ENCODE data around the gene C1orf174.
A peak's percentile ranks its signal among the peaks of the same experiment; 100 is the strongest.

Gene C1orf174

DNA sequence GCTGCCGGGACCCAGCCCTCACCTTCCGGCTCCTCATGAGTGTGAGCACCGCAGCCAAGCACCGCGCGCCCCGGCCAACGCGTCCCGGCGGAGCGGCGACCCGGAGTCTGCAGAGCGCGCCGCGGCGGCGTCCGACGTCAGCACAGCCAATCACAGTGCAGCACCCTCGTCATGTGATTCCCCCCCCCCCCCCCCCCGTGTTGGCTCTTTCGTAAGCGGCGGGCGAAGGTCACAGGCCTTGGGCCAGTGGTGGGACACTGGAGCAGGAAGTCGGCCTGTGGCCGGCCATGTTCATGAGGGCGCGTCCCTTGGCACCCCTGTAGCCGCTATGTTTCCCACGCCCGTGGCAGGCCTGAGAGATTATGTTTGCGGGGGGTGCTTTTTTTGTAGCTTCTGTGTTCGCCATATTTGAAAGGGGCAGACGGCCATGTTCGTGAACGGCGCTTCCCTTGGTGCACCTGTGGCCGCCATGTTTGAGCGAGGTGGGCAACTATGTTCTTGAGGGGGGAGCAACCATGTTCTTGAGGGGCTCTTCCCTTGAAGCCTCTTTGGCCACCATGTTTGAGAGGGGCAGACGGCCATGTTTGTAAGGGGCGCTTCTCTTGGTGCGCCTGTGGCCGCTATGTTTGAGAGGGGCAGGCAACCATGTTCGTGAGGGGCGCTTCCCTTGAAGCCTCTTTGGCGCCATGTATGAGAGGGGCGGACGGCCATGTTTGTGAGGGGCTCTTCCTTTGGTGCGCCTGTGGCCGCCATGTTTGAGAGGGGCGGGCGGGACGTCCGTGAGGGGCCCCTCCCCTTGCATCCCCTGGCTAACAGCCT lies at the start of gene C1orf174:
Gene C1orf174 (minus strand): TSS at position 123 of the 819 bp plus-strand sequence. CDS start 86 bp downstream, at position 37.
- Histone ChIP-seq H3K4me2 (peak within 1 kb of the TSS; percentile 89 to 100 (median 95)), H3K27ac (peak within 1 kb of the TSS; percentile 90 to 97 (median 95)), H3K9ac (peak within 1 kb of the TSS; percentile 86 to 95 (median 93)), H3K4me1 (peaks cover 46 to 64% (median 53%) of the 10 kb centered on the region in 10 experiments), H4K20me1 (peaks cover 14 to 34% (median 24%) of the 10 kb centered on the region in 11 experiments), H3K27me3 (no peaks in the 10 kb centered on the region), H3K4me3 (peak within 1 kb of the TSS; percentile 79 to 98 (median 92)), H3K36me3 (peaks cover 10 to 32% (median 25%) of the 10 kb centered on the region in 11 experiments; a peak in 21 of 22 replicates), H3K9me3 (replicated peaks in 1 of 11) (peaks cover 11 to 19% (median 15%) of the 10 kb centered on the region in 11 experiments)
- peak in 8 of 11 experiments; percentile 17 to 64 (median 38); a peak in 6 of 22 replicates for TF ChIP-seq Cebpa-rat (IDR thresholded peaks at IDR 0.05)

- no peak overlapping the region for H3K9ac ChIP-seq
- no peaks in the 10 kb centered on the region for H3K27me3 ChIP-seq
- no peaks in the 10 kb centered on the region for H3K36me3 ChIP-seq
- H4K20me1 ChIP-seq: no peaks in the 10 kb centered on the region
- no peak for TF ChIP-seq Cebpa-rat (IDR thresholded peaks at IDR 0.05)
- no peak overlapping the region for H3K4me2 ChIP-seq
- H3K4me1 ChIP-seq: peaks cover 0 to 7% (median 0%) of the 10 kb centered on the region in 10 experiments; a peak in 3 of 20 replicates
- peaks cover 15 to 29% (median 21%) of the 10 kb centered on the region in 11 experiments for H3K9me3 ChIP-seq (replicated peaks in 1 of 11)
- no peak overlapping the region for H3K4me3 ChIP-seq
- H3K27ac ChIP-seq: no peak overlapping the region
Observed at GRCh38 chr1:3948344-3948743, 48.3 kb upstream of the C1orf174 start.

GRCh38 chr1:3945916-3946840 lies 46.1 kb upstream of the C1orf174 start:
- Histone ChIP-seq H3K4me1 (peaks cover 0 to 7% (median 0%) of the 10 kb centered on the region in 10 experiments; a peak in 3 of 20 replicates), H3K9ac (no peak overlapping the region), H4K20me1 (no peaks in the 10 kb centered on the region), H3K9me3 (replicated peaks in 1 of 11) (peaks cover 15 to 28% (median 21%) of the 10 kb centered on the region in 11 experiments), H3K4me3 (no peak overlapping the region), H3K4me2 (no peak overlapping the region), H3K36me3 (no peaks in the 10 kb centered on the region), H3K27me3 (no peaks in the 10 kb centered on the region), H3K27ac (no peak overlapping the region)
- TF ChIP-seq Cebpa-rat (IDR thresholded peaks at IDR 0.05): no peak

DNA sequence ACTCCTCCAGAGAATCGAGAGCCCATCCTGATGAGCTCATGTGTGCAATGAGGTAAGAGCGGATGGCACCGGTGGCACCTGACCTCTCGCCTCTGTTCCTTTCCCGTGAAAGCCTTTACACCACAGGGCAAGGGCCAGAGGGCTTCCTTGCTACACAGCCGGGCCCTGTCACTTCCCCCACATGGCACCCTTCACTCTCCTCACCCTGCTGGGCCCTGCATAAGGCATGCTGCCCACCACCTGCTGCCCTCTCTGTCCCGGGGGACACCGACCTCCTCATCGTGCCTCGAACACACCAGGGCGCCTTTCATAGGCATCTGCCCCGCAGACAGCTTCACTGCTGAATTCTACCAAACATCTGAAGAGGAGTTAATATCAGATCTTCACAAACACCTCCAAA lies 45.1 kb upstream of the C1orf174 start:
- Histone ChIP-seq H3K27ac (no peak overlapping the region), H3K4me2 (peak overlapping the region in 2 of 11 experiments; percentile 14 to 18; a peak in 1 of 22 replicates), H3K27me3 (no peaks in the 10 kb centered on the region), H3K4me1 (peaks cover 0 to 7% (median 0%) of the 10 kb centered on the region in 10 experiments; a peak in 3 of 20 replicates), H4K20me1 (no peaks in the 10 kb centered on the region), H3K9me3 (replicated peaks in 1 of 11) (peaks cover 15 to 25% (median 19%) of the 10 kb centered on the region in 11 experiments), H3K4me3 (no peak overlapping the region), H3K36me3 (no peaks in the 10 kb centered on the region), H3K9ac (no peak overlapping the region)
- no peak for TF ChIP-seq Cebpa-rat (IDR thresholded peaks at IDR 0.05)

DNA sequence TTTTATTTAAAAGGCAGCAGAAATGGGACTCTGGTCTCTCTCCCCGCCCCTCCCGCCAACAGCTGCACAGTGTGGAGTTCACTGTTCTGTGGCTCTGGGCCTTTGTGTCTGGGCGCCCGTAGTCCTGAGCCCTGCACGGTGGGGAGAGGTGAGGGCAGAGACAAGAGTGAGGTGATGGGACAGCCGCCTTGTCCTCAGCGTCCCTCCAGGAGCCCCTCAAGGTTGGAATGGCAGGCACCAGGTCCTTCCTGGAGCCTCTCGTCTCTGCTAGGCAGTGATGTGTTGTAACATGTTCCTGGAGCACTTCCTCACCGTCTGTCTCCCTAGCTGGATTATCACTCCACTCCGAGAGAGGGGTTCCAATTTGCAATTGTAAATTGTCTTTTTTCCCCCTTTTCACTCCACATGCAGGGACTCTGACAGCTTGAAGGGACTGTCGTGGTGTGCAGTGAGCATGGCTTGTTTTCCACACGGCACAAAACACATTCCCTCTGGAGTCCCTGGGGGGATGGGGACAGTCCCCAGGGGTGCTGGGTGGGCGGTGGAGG lies 44.6 kb upstream of the C1orf174 start:
- Histone ChIP-seq H3K9me3 (replicated peaks in 1 of 11) (peaks cover 9 to 20% (median 14%) of the 10 kb centered on the region in 11 experiments), H3K4me3 (no peak overlapping the region), H3K4me1 (peaks cover 0 to 7% (median 0%) of the 10 kb centered on the region in 10 experiments; a peak in 3 of 20 replicates), H3K27ac (no peak overlapping the region), H3K4me2 (peak overlapping the region in 2 of 11 experiments; percentile 14 to 18; a peak in 1 of 22 replicates), H4K20me1 (no peaks in the 10 kb centered on the region), H3K9ac (no peak overlapping the region), H3K27me3 (no peaks in the 10 kb centered on the region), H3K36me3 (no peaks in the 10 kb centered on the region)
- TF ChIP-seq Cebpa-rat (IDR thresholded peaks at IDR 0.05): no peak

- Histone ChIP-seq H3K36me3 (no peaks in the 10 kb centered on the region), H3K9me3 (replicated peaks in 1 of 11) (peaks cover 2 to 13% (median 7%) of the 10 kb centered on the region in 11 experiments; a peak in 20 of 22 replicates), H3K27me3 (no peaks in the 10 kb centered on the region), H3K4me3 (no peak overlapping the region), H3K4me1 (peaks cover 0 to 7% (median 0%) of the 10 kb centered on the region in 10 experiments; a peak in 3 of 20 replicates), H3K27ac (no peak overlapping the region), H4K20me1 (no peaks in the 10 kb centered on the region), H3K9ac (no peak overlapping the region), H3K4me2 (no peak overlapping the region)
- no peak for TF ChIP-seq Cebpa-rat (IDR thresholded peaks at IDR 0.05)
Observed at GRCh38 chr1:3943806-3944577, 43.9 kb upstream of the C1orf174 start.

DNA sequence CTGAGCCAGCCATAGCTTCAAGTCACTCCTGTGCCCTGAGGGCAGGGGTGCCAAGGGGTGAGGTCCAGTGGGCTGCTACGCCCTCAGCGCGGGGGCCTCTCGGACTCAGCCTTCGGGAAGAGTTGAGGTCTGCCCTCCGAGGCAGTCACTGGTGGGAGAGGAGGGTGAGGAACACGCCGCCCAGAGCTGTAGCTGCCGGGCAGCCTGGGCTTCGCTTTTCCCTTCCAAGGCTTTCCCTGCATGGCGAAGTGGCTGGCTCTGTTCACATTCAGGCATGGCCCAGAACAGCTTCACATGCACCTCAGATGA lies 43.0 kb upstream of the C1orf174 start:
- H3K4me2 ChIP-seq: no peak overlapping the region
- peaks cover 0 to 9% (median 0%) of the 10 kb centered on the region in 11 experiments; a peak in 5 of 22 replicates for H3K9me3 ChIP-seq (replicated peaks in 1 of 11)
- H3K27ac ChIP-seq: no peak overlapping the region
- H4K20me1 ChIP-seq: no peaks in the 10 kb centered on the region
- H3K4me1 ChIP-seq: peaks cover 0 to 7% (median 0%) of the 10 kb centered on the region in 10 experiments; a peak in 3 of 20 replicates
- no peaks in the 10 kb centered on the region for H3K27me3 ChIP-seq
- H3K4me3 ChIP-seq: no peak overlapping the region
- no peaks in the 10 kb centered on the region for H3K36me3 ChIP-seq
- TF ChIP-seq Cebpa-rat (IDR thresholded peaks at IDR 0.05): no peak
- H3K9ac ChIP-seq: no peak overlapping the region

Data from BLaER1 treated with 17β-estradiol and CSF1 and Interleukin-3, amounts not matched to agents 10 nM and 100 nM (cell line).